GM18520 (cell line): ENCODE data around the gene NHEJ1.
A peak's percentile ranks its signal among the peaks of the same experiment; 100 is the strongest.
"Not testable (repeated sequence)": the region's sequence is repeated elsewhere in the genome, so short reads cannot be mapped to it uniquely, and the experiment has no call there.

Experiments used
- ATAC-seq: cut with Tn5 transposase; IDR thresholded peaks from one replicate; pipeline ENCODE4 v1.9.1; 2021; ENCODE audit not compliant: unreplicated experiment

Gene NHEJ1

GRCh38 chr2:219160186-219161017 is at the start of gene NHEJ1:
Gene NHEJ1 (minus strand): TSS chr2:219160815. CDS start chr2:219158362, 2,453 bp downstream.
- peak; percentile 85 for ATAC-seq

GRCh38 chr2:219209236-219210195 is 48.9 kb upstream of the NHEJ1 start:
- no peak for ATAC-seq

GRCh38 chr2:219207884-219208740 is 47.5 kb upstream of the NHEJ1 start:
- ATAC-seq = no peak

- ATAC-seq = no peak
Observed at GRCh38 chr2:219207134-219207883, 46.7 kb upstream of the NHEJ1 start.

GRCh38 chr2:219206328-219207133 is 45.9 kb upstream of the NHEJ1 start, which contains the start of gene ZFAND2B:
Gene ZFAND2B (plus strand): TSS chr2:219206782. CDS start chr2:219206988, 206 bp downstream.
- ATAC-seq = peak; percentile 98

GRCh38 chr2:219205981-219206327 is 45.3 kb upstream of the NHEJ1 start:
- ATAC-seq = no peak

- no peak for ATAC-seq
Observed at GRCh38 chr2:219205165-219205538, 44.5 kb upstream of the NHEJ1 start.

GRCh38 chr2:219204425-219205164 is 44.0 kb upstream of the NHEJ1 start:
- no peak for ATAC-seq

- ATAC-seq = not testable (repeated sequence)
Observed at GRCh38 chr2:219201331-219201730, 40.7 kb upstream of the NHEJ1 start.

GRCh38 chr2:219200502-219201326 is 40.1 kb upstream of the NHEJ1 start:
- ATAC-seq = not testable (repeated sequence)

GRCh38 chr2:219199470-219200211 is 39.0 kb upstream of the NHEJ1 start:
- no peak for ATAC-seq

GRCh38 chr2:219198974-219199373 is 38.4 kb upstream of the NHEJ1 start:
- ATAC-seq = no peak

- ATAC-seq = no peak
Observed at GRCh38 chr2:219197388-219197787, 36.8 kb upstream of the NHEJ1 start.

GRCh38 chr2:219186754-219187456 is 26.3 kb upstream of the NHEJ1 start:
- no peak for ATAC-seq

GRCh38 chr2:219184121-219184520 is 23.5 kb upstream of the NHEJ1 start:
- no peak for ATAC-seq

- no peak for ATAC-seq
Observed at GRCh38 chr2:219183151-219183772, 22.6 kb upstream of the NHEJ1 start.
